Keratinocyte (primary cell): ENCODE data around the gene RERE. TPM values are rescaled to one million over a fixed set of nuclear protein-coding genes. Genes with fewer than 3 reads are reported as not detected.

Experiments used
- DNase-seq: peaks from one replicate; pipeline ENCODE4 v3.0.0-alpha.2; 2011; ENCODE audit warnings: low read depth, missing footprints, low spot score
- FAIRE-seq: peaks from 2 replicates; lab custom pipeline; 2011; peaks lifted over from hg19 to GRCh38; lab: Jason Lieb, UNC
- H2AFZ ChIP-seq: 2 replicates; pipeline ENCODE4 v1.6.0; 2012; ENCODE audit warnings: low read length, control low read depth, inconsistent platforms; ENCODE audit not compliant: control insufficient read depth
- H3K27ac ChIP-seq: 2 replicates; pipeline ENCODE4 v1.5.1; 2011; ENCODE audit warnings: low read length; ENCODE audit not compliant: control insufficient read depth, insufficient read depth
- H3K27me3 ChIP-seq: 3 replicates; pipeline ENCODE4 v1.6.0; 2011; ENCODE audit warnings: low read length; ENCODE audit not compliant: control insufficient read depth, insufficient read depth; ENCODE audit errors: extremely low read depth
- H3K36me3 ChIP-seq, 2 experiments: 2 replicates in 1 of 2; 3 replicates in 1 of 2; pipeline ENCODE4 v1.5.1; 2011; ENCODE audit warnings: low read length in 2 of 2, mild to moderate bottlenecking in 1 of 2; ENCODE audit not compliant: control insufficient read depth in 2 of 2, insufficient read depth in 2 of 2; ENCODE audit errors: extremely low read depth in 1 of 2
- H3K4me1 ChIP-seq: 3 replicates; pipeline ENCODE4 v1.5.1; 2011; ENCODE audit warnings: low read length; ENCODE audit not compliant: control insufficient read depth, insufficient read depth; ENCODE audit errors: extremely low read depth
- H3K4me2 ChIP-seq: 3 replicates; pipeline ENCODE4 v1.6.0; 2011; ENCODE audit warnings: low read depth, low read length; ENCODE audit not compliant: control insufficient read depth, insufficient read depth; ENCODE audit errors: extremely low read depth
- H3K4me3 ChIP-seq, 3 experiments: fragments of 200-600 bp in 1 of 3; sonication (generic) in 1 of 3; 2 replicates in 2 of 3; 3 replicates in 1 of 3; pipeline ENCODE4 v1.5.1; 2011 to 2016; ENCODE audit warnings: low read length in 3 of 3, mild to moderate bottlenecking in 3 of 3, control low read depth in 2 of 3, inconsistent platforms in 1 of 3, low read depth in 1 of 3, mixed read lengths in 1 of 3, mixed run types in 1 of 3, moderate library complexity in 1 of 3; ENCODE audit not compliant: control insufficient read depth in 2 of 3, insufficient read depth in 2 of 3; ENCODE audit errors: extremely low read depth in 1 of 3
- H3K79me2 ChIP-seq: 2 replicates; pipeline ENCODE4 v1.6.0; 2012; ENCODE audit warnings: low read length; ENCODE audit not compliant: control insufficient read depth, insufficient read depth
- H3K9ac ChIP-seq: 3 replicates; pipeline ENCODE4 v1.6.0; 2011; ENCODE audit warnings: low read length; ENCODE audit not compliant: control insufficient read depth, insufficient read depth; ENCODE audit errors: extremely low read depth
- H3K9me1 ChIP-seq: 3 replicates; pipeline ENCODE4 v1.6.0; 2011; ENCODE audit warnings: low read length; ENCODE audit not compliant: control insufficient read depth, insufficient read depth; ENCODE audit errors: extremely low read depth
- H3K9me3 ChIP-seq: 2 replicates; pipeline ENCODE4 v1.5.1; 2012; ENCODE audit warnings: low read depth, low read length; ENCODE audit not compliant: control insufficient read depth
- H4K20me1 ChIP-seq: 3 replicates; pipeline ENCODE4 v1.6.0; 2011; ENCODE audit warnings: low read length; ENCODE audit not compliant: control insufficient read depth, insufficient read depth; ENCODE audit errors: extremely low read depth
- CTCF ChIP-seq, 3 experiments: IDR thresholded peaks in 1 of 3; conservative IDR thresholded peaks in 1 of 3; optimal IDR thresholded peaks in 1 of 3; 2 replicates in 2 of 3; 3 replicates in 1 of 3; pipeline versions ENCODE3 to v1.5.1; 2011; ENCODE audit warnings: low read length in 3 of 3, mild to moderate bottlenecking in 3 of 3, moderate library complexity in 2 of 3, control low read depth in 1 of 3, inconsistent platforms in 1 of 3; ENCODE audit not compliant: insufficient read depth in 2 of 3; ENCODE audit errors: extremely low read depth in 1 of 3
- EZH2 ChIP-seq: IDR thresholded peaks from one replicate; pipeline ENCODE4 v1.6.1; 2012; ENCODE audit warnings: inconsistent platforms, mild to moderate bottlenecking, low read length, moderate library complexity
- dilution Hi-C: fragments of 300-500 bp; cut with MboI; formaldehyde crosslinking; loops from one replicate; pipeline ENCODE4 v1.7.0; 2020; ENCODE audit warnings: low sequenced_read_pairs; ENCODE audit not compliant: extremely low pct_ligation_motif_present
- polyA plus RNA-seq, 5 experiments: library from polyadenylated mRNA; depleted of rRNA in 3 of 5; stranded (reverse) in 3 of 5; stranded (forward) in 1 of 5; unstranded in 1 of 5; fragments of >200 nt; gene quantifications; 1 replicate in 1 of 5; 2 replicates in 3 of 5; 3 replicates in 1 of 5; pipeline versions ENCODE4 v1.2.1 to v1.2.3, GENCODE V29; 2011 to 2012; ENCODE audit warnings: missing spikeins in 2 of 5, low read depth in 1 of 5, low replicate concordance in 1 of 5

The RERE gene
- polyA plus RNA-seq, 1 donor (not counting 4 experiments of a cell fraction or from before 2014, with no cell fraction given) = 3.8 TPM

- no peaks in the 10 kb centered on the region for H4K20me1 ChIP-seq
- dilution Hi-C loops = no loop called here
- no peaks in the 10 kb centered on the region for H3K79me2 ChIP-seq
- no peak for FAIRE-seq
- no peaks in the 10 kb centered on the region for H3K27me3 ChIP-seq
- no peaks in the 10 kb centered on the region for H3K9me1 ChIP-seq
- DNase-seq = no peak
- H3K9me3 ChIP-seq = no peaks in the 10 kb centered on the region
- H3K4me1 ChIP-seq = peaks cover 17% of the 10 kb centered on the region
- no peak overlapping the region for H3K4me2 ChIP-seq
- no peak for TF ChIP-seq EZH2
- H3K9ac ChIP-seq = no peak overlapping the region
- no peak overlapping the region for H3K27ac ChIP-seq
- H3K4me3 ChIP-seq = no peak overlapping the region
- H3K36me3 ChIP-seq = no peaks in the 10 kb centered on the region
- no peak overlapping the region for H2AFZ ChIP-seq
These were observed 101.2 kb downstream of the RERE start for GRCh38 chr1:8716238-8716637.

GRCh38 chr1:8714173-8714572 lies 103.3 kb downstream of the RERE start:
- H3K4me2 ChIP-seq = no peak overlapping the region
- no peak for TF ChIP-seq CTCF (optimal IDR thresholded peaks at IDR 0.05 in 1 of 3, IDR thresholded peaks at IDR 0.05 in 1 of 3, conservative IDR thresholded peaks at IDR 0.05 in 1 of 3; ENCODE audit: extremely low read depth in 1 of 3, insufficient read depth in 2 of 3, low read length in 3 of 3)
- TF ChIP-seq EZH2 = no peak
- no peaks in the 10 kb centered on the region for H3K79me2 ChIP-seq
- H3K9me1 ChIP-seq = no peaks in the 10 kb centered on the region
- H3K9me3 ChIP-seq = no peaks in the 10 kb centered on the region
- H3K36me3 ChIP-seq = no peaks in the 10 kb centered on the region
- H2AFZ ChIP-seq = no peak overlapping the region
- peaks cover 17% of the 10 kb centered on the region for H3K4me1 ChIP-seq
- no peak overlapping the region for H3K27ac ChIP-seq
- no peak for FAIRE-seq
- no peak overlapping the region for H3K9ac ChIP-seq
- H4K20me1 ChIP-seq = no peaks in the 10 kb centered on the region
- no peaks in the 10 kb centered on the region for H3K27me3 ChIP-seq
- H3K4me3 ChIP-seq = no peak overlapping the region
- dilution Hi-C loops = no loop called here
- no peak for DNase-seq
